Trophoblast cell (in vitro differentiated cells and primary cell): Measurements from ENCODE around the gene CSF1R.

Experiments
- DNase-seq, 2 donors: peaks; one replicate each; pipeline ENCODE4 v3.0.0-alpha.2; 2016
- H2AFZ ChIP-seq: 2 replicates; pipeline ENCODE4 v1.6.1; 2013; ENCODE audit warnings: low read length, moderate library complexity, mild to moderate bottlenecking; ENCODE audit not compliant: insufficient read depth, poor library complexity
- H2AK5ac ChIP-seq: 2 replicates; pipeline ENCODE4 v1.6.1; 2013; ENCODE audit warnings: mild to moderate bottlenecking, low read length
- H2BK120ac ChIP-seq: 2 replicates; pipeline ENCODE4 v1.6.1; 2013; ENCODE audit warnings: low read length, mild to moderate bottlenecking, moderate library complexity; ENCODE audit not compliant: insufficient read depth, poor library complexity
- H2BK12ac ChIP-seq: 2 replicates; pipeline ENCODE4 v1.6.1; 2013; ENCODE audit warnings: mild to moderate bottlenecking, low read length, moderate library complexity
- H2BK5ac ChIP-seq: 2 replicates; pipeline ENCODE4 v1.6.1; 2013; ENCODE audit warnings: low read length, low read depth, moderate library complexity, mild to moderate bottlenecking; ENCODE audit not compliant: poor library complexity
- H3K14ac ChIP-seq: 2 replicates; pipeline ENCODE4 v1.6.1; 2013; ENCODE audit warnings: mild to moderate bottlenecking, low read length
- H3K18ac ChIP-seq: 2 replicates; pipeline ENCODE4 v1.6.1; 2013; ENCODE audit warnings: mild to moderate bottlenecking, low read length
- H3K23ac ChIP-seq: 2 replicates; pipeline ENCODE4 v1.6.1; 2013; ENCODE audit warnings: low read length
- H3K27ac ChIP-seq: 2 replicates; pipeline ENCODE4 v1.5.1; 2013; ENCODE audit warnings: low read depth, mild to moderate bottlenecking, inconsistent platforms, low read length, moderate library complexity
- H3K27me3 ChIP-seq: 2 replicates; pipeline ENCODE4 v1.6.1; 2013; ENCODE audit warnings: inconsistent platforms, mild to moderate bottlenecking, low read length, moderate library complexity; ENCODE audit not compliant: insufficient read depth
- H3K36me3 ChIP-seq, 2 experiments: 1 replicate in 1 of 2; 2 replicates in 1 of 2; pipeline ENCODE4 v1.6.1; 2013; ENCODE audit warnings: low read length in 2 of 2, mild to moderate bottlenecking in 2 of 2, moderate library complexity in 1 of 2; ENCODE audit not compliant: insufficient read depth in 2 of 2, control insufficient read depth in 1 of 2
- H3K4ac ChIP-seq: 2 replicates; pipeline ENCODE4 v1.6.1; 2013; ENCODE audit warnings: low read depth, mild to moderate bottlenecking, low read length, moderate library complexity
- H3K4me1 ChIP-seq, 2 experiments: 1 replicate in 1 of 2; 2 replicates in 1 of 2; pipeline ENCODE4 v1.6.1; 2013; ENCODE audit warnings: low read length in 2 of 2, mild to moderate bottlenecking in 2 of 2, moderate library complexity in 1 of 2; ENCODE audit not compliant: insufficient read depth in 2 of 2, control insufficient read depth in 1 of 2
- H3K4me2 ChIP-seq: 2 replicates; pipeline ENCODE4 v1.6.1; 2013; ENCODE audit warnings: inconsistent platforms, mild to moderate bottlenecking, low read length, moderate library complexity
- H3K4me3 ChIP-seq: 2 replicates; pipeline ENCODE4 v1.5.1; 2013; ENCODE audit warnings: mild to moderate bottlenecking, low read depth, low read length, inconsistent platforms
- H3K79me1 ChIP-seq: one replicate; pipeline ENCODE4 v1.6.1; 2013; ENCODE audit warnings: low read length
- H3K79me2 ChIP-seq: 2 replicates; pipeline ENCODE4 v1.6.1; 2013; ENCODE audit warnings: low read length, mild to moderate bottlenecking; ENCODE audit not compliant: control insufficient read depth, insufficient read depth, poor library complexity
- H3K9ac ChIP-seq: 2 replicates; pipeline ENCODE4 v1.6.1; 2013; ENCODE audit warnings: mild to moderate bottlenecking, low read length
- H3K9me3 ChIP-seq: 2 replicates; pipeline ENCODE4 v1.6.1; 2013; ENCODE audit warnings: low read depth, mild to moderate bottlenecking, control low read depth, inconsistent platforms, low read length; ENCODE audit not compliant: insufficient read depth
- H4K12ac ChIP-seq: 2 replicates; pipeline ENCODE4 v1.6.1; 2013; ENCODE audit warnings: low read depth, mild to moderate bottlenecking, low read length, moderate library complexity
- H4K8ac ChIP-seq: 2 replicates; pipeline ENCODE4 v1.6.1; 2013; ENCODE audit warnings: low read depth, mild to moderate bottlenecking, low read length, moderate library complexity
- H4K91ac ChIP-seq: one replicate; pipeline ENCODE4 v1.6.1; 2013; ENCODE audit warnings: low read depth, mild to moderate bottlenecking, low read length, moderate library complexity
- WGBS: extraction: QIAGEN DNeasy Blood & Tissue Kit; methylation state at CpG from one replicate; pipeline ENCODE4 v1.1.7; 2013; ENCODE audit warnings: missing lambda C conversion rate; ENCODE audit not compliant: insufficient read length, insufficient coverage; ENCODE audit errors: extremely low coverage; 5-methylcytosine and 5-hydroxymethylcytosine counted together

CSF1R gene

DNA sequence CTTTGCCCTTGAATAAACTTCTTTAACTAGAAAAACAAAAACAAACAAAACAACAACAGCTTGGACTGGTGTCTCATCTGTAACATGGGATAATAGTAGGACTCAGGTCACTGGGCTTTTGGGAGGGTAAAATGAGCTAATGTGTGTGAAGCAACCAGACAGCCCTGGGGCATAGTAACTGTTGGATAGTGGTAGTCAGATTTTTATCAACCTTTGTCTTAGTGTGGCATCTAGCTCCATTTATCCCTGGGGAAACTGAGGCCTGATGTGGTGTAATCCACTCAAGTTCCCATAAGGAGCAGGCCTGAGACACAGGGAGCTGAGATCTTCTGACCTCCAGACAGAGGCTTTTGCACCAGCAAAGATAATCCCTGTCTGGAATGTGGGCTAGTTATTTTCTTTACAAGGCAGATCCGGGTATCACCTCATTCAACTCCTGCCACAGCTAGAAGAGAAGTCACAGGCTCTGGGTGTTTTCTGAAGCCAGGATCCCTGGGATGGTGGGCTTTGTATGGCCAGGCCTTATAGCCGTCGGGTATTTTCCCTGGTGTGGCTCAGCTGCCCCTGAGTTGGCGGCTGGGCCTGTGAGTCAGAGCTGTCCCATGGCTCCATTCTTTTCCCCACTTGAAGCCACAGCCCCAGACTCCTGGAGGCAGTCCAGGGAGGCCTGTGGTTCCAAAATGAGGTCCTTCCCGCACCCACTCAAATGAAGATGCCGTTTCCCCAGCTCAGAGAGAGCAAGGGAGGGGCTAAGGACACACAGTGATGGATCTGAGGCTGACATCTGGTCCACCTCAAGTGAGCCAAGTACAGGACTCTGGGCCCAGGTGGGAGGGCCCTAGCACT is 26.1 kb upstream of the CSF1R start:
- Histone ChIP-seq H3K27me3 (no peaks in the 10 kb centered on the region), H3K23ac (no peak overlapping the region), H2AFZ (no peak overlapping the region), H3K9me3 (peaks cover 3% of the 10 kb centered on the region), H3K27ac (peak overlapping the region; percentile 98), H3K79me2 (peaks cover 15% of the 10 kb centered on the region), H3K79me1 (peaks cover 59% of the 10 kb centered on the region), H4K91ac (peak overlapping the region; percentile 97), H2AK5ac (peak overlapping the region; percentile 44), H3K9ac (peak overlapping the region; percentile 24), H3K18ac (peak overlapping the region; percentile 88), H3K4me2 (peak overlapping the region; percentile 11), H3K4me3 (no peak overlapping the region), H2BK12ac (peak overlapping the region; percentile 48), H3K14ac (peak overlapping the region; percentile 61), H3K36me3 (peaks cover 21 to 25% of the 10 kb centered on the region in 2 experiments), H3K4me1 (peaks cover 61 to 62% of the 10 kb centered on the region in 2 experiments), H4K8ac (peak overlapping the region; percentile 83), H3K4ac (peak overlapping the region; percentile 32), H4K12ac (peak overlapping the region; percentile 43), H2BK120ac (peak overlapping the region; percentile 88), H2BK5ac (peak overlapping the region; percentile 70)
- WGBS: no CpG with 5 or more reads among the region's 6 CpGs
- peak; percentile 95 to 97 for DNase-seq

DNA sequence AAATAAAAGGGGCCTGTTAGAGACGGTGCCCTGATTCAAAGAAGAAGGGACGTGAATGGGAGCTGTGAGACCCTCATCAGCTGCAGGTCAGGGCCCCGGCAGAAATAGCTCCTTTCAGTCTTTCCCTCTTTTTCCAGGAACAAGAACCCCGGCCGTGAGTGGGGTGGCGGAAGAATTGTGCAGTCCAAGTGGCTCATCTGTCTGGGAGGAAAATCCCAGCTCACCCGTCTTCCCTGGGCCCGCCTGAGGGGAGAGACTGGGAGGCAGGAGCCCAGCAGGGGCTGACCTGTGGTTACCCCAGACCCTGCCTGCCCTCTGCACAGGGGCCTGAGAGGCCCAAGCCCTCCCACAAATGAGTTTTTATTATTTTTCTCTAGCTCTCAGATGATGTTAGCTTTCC is 24.8 kb upstream of the CSF1R start:
- Histone ChIP-seq H2BK5ac (peak overlapping the region; percentile 70), H3K27ac (peak overlapping the region; percentile 98), H3K36me3 (peaks cover 20 to 22% of the 10 kb centered on the region in 2 experiments), H3K79me1 (peaks cover 66% of the 10 kb centered on the region), H3K4me3 (no peak overlapping the region), H4K8ac (peak overlapping the region; percentile 73), H3K4me2 (peak overlapping the region; percentile 31), H3K9ac (no peak overlapping the region), H2AK5ac (peak overlapping the region; percentile 44), H4K12ac (no peak overlapping the region), H2BK12ac (peak overlapping the region; percentile 64), H3K4me1 (peaks cover 67 to 69% of the 10 kb centered on the region in 2 experiments), H3K18ac (peak overlapping the region; percentile 93), H3K23ac (no peak overlapping the region), H3K79me2 (peaks cover 15% of the 10 kb centered on the region), H4K91ac (peak overlapping the region; percentile 97), H3K27me3 (no peaks in the 10 kb centered on the region), H3K4ac (peak overlapping the region; percentile 59), H3K9me3 (no peaks in the 10 kb centered on the region), H3K14ac (peak overlapping the region; percentile 84), H2BK120ac (peak overlapping the region; percentile 88), H2AFZ (peak overlapping the region; percentile 18)
- peak; percentile 15 to 28 for DNase-seq
- WGBS: no CpG with 5 or more reads among the region's 8 CpGs

DNA sequence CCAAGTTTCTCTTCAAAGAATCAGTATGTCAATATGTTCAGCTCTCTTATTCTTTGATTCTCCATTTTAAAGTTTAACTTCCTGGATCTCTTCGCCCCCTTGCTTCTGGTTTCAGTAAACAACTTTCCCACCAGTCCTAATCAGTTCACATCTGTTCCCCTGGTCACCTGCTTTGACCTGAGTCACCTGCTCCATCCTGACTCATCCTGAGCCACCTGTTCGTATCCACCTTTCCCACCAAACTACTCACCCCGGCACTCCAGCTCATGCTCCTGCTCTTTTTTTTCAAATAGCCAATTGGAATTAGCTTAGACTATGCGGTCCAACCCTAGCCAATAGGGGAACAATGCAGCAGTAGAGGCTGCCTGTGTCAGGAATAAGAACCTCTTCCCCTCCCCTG is 23.6 kb upstream of the CSF1R start:
- no peak overlapping the region for H3K9ac ChIP-seq
- H4K91ac ChIP-seq: no peak overlapping the region
- DNase-seq: peak; percentile 82 to 86
- no peaks in the 10 kb centered on the region for H3K27me3 ChIP-seq
- H3K36me3 ChIP-seq: peaks cover 10% of the 10 kb centered on the region in 2 experiments
- H3K9me3 ChIP-seq: no peaks in the 10 kb centered on the region
- H3K79me2 ChIP-seq: peaks cover 15% of the 10 kb centered on the region
- no CpG with 5 or more reads among the region's 4 CpGs for WGBS
- H2BK5ac ChIP-seq: no peak overlapping the region
- no peak overlapping the region for H2BK12ac ChIP-seq
- no peak overlapping the region for H2AFZ ChIP-seq
- H3K4me3 ChIP-seq: no peak overlapping the region
- H3K4ac ChIP-seq: no peak overlapping the region
- no peak overlapping the region for H3K4me2 ChIP-seq
- no peak overlapping the region for H2AK5ac ChIP-seq
- peaks cover 59 to 60% of the 10 kb centered on the region in 2 experiments for H3K4me1 ChIP-seq
- H4K12ac ChIP-seq: no peak overlapping the region
- H3K27ac ChIP-seq: no peak overlapping the region
- no peak overlapping the region for H3K23ac ChIP-seq
- no peak overlapping the region for H3K14ac ChIP-seq
- H2BK120ac ChIP-seq: no peak overlapping the region
- H3K18ac ChIP-seq: no peak overlapping the region
- H3K79me1 ChIP-seq: peaks cover 60% of the 10 kb centered on the region
- no peak overlapping the region for H4K8ac ChIP-seq

DNA sequence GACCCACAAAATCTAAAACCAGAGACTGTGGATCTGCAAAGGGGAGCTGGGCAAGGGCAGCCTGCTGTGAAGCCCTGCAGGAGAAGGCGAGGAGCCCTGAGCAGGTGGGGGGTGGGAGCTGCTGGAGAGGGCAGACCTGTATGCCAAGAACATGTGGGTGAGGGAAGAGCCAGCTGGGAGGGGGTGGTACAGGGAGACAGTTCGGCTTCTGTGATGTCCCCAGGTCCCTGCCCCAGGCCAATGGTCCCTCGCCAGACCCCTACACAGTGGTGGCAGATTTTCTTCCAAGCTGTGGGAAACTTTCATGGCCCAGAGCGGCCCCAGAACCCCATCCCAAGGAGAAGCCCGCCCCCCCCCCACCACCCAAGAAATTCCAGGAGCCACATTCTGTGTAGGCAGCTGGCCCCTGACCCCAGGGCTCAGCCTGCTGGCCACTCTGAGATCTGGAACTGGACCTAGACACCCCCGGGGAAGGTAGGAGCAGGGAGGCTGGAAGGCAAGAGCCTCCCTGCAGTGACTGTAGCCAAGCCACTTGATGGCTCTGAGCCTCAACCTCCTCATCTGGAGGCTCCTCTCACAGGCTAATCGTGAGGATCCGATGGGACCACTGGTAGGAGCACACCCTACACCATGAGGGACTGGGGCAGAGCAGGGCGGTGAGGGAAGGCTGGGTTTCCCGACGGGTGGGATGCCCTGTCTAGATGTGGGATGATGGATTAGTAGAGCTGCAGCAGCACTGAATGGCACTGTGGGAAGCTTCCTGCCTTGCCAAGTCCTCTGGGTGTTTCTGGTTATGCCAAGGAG is 22.6 kb upstream of the CSF1R start:
- H2BK12ac ChIP-seq: peak overlapping the region; percentile 39
- H2AK5ac ChIP-seq: peak overlapping the region; percentile 77
- H4K91ac ChIP-seq: peak overlapping the region; percentile 84
- H3K4me2 ChIP-seq: no peak overlapping the region
- peaks cover 51% of the 10 kb centered on the region for H3K79me1 ChIP-seq
- peaks cover 50 to 54% of the 10 kb centered on the region in 2 experiments for H3K4me1 ChIP-seq
- H3K27me3 ChIP-seq: no peaks in the 10 kb centered on the region
- H3K23ac ChIP-seq: no peak overlapping the region
- peak overlapping the region; percentile 70 for H3K27ac ChIP-seq
- H3K79me2 ChIP-seq: peaks cover 13% of the 10 kb centered on the region
- peak overlapping the region; percentile 25 for H3K4ac ChIP-seq
- H3K9me3 ChIP-seq: no peaks in the 10 kb centered on the region
- DNase-seq: no peak
- H3K36me3 ChIP-seq: peaks cover under 1 to 3% of the 10 kb centered on the region in 2 experiments
- WGBS: no CpG with 5 or more reads among the region's 11 CpGs
- H4K12ac ChIP-seq: no peak overlapping the region
- H2BK5ac ChIP-seq: peak overlapping the region; percentile 67
- no peak overlapping the region for H2AFZ ChIP-seq
- H3K9ac ChIP-seq: no peak overlapping the region
- H3K4me3 ChIP-seq: no peak overlapping the region
- peak overlapping the region; percentile 52 for H3K18ac ChIP-seq
- peak overlapping the region; percentile 32 for H4K8ac ChIP-seq
- peak overlapping the region; percentile 58 for H3K14ac ChIP-seq
- H2BK120ac ChIP-seq: peak overlapping the region; percentile 59
